Fibroblast of lung (primary cell): ENCODE results near the gene PWP1. TPM values are rescaled to one million over a fixed set of nuclear protein-coding genes. Genes with fewer than 3 reads are reported as not detected.

Experiments used
- DNase-seq, 2 donors: peaks; one replicate each; pipeline versions ENCODE4 v3.0.0 to v3.0.0-alpha.2; 2010; ENCODE audit warnings: low read depth in 2 of 2
- H2AFZ ChIP-seq: 2 replicates; pipeline ENCODE4 v1.5.1; 2012; ENCODE audit warnings: low read length, control low read depth, inconsistent platforms
- H3K27ac ChIP-seq: 2 replicates; pipeline ENCODE4 v1.5.1; 2011; ENCODE audit warnings: low read length, control low read depth; ENCODE audit not compliant: insufficient read depth
- H3K27me3 ChIP-seq: 2 replicates; pipeline ENCODE4 v1.5.1; 2011; ENCODE audit warnings: mild to moderate bottlenecking, low read length; ENCODE audit not compliant: control insufficient read depth, insufficient read depth
- H3K36me3 ChIP-seq: 2 replicates; pipeline ENCODE4 v1.5.1; 2011; ENCODE audit warnings: low read length; ENCODE audit not compliant: control insufficient read depth, insufficient read depth
- H3K4me1 ChIP-seq: 2 replicates; pipeline ENCODE4 v1.5.1; 2011; ENCODE audit warnings: low read length; ENCODE audit not compliant: control insufficient read depth, insufficient read depth; ENCODE audit errors: extremely low read depth
- H3K4me2 ChIP-seq: 2 replicates; pipeline ENCODE4 v1.5.1; 2011; ENCODE audit warnings: low read length, control low read depth; ENCODE audit not compliant: insufficient read depth; ENCODE audit errors: extremely low read depth
- H3K4me3 ChIP-seq, 4 experiments: fragments of 200-600 bp in 1 of 4; sonication (generic) in 1 of 4; replicated peaks in 1 of 4; 2 replicates each; pipeline ENCODE4 v1.5.1; 2011 to 2016; ENCODE audit warnings: low read length in 4 of 4, low read depth in 3 of 4, mild to moderate bottlenecking in 3 of 4, control low read depth in 2 of 4, inconsistent platforms in 1 of 4, mixed read lengths in 1 of 4; ENCODE audit not compliant: insufficient read depth in 1 of 4; ENCODE audit errors: control extremely low read depth in 1 of 4
- H3K79me2 ChIP-seq: 2 replicates; pipeline ENCODE4 v1.5.1; 2012; ENCODE audit warnings: mild to moderate bottlenecking, low read length, inconsistent platforms; ENCODE audit not compliant: control insufficient read depth, insufficient read depth
- H3K9ac ChIP-seq: 2 replicates; pipeline ENCODE4 v1.5.1; 2011; ENCODE audit warnings: mild to moderate bottlenecking, low read length, control low read depth; ENCODE audit not compliant: insufficient read depth
- H3K9me3 ChIP-seq: 2 replicates; pipeline ENCODE4 v1.5.1; 2012; ENCODE audit warnings: low read depth, low read length; ENCODE audit not compliant: control insufficient read depth, insufficient read depth
- H4K20me1 ChIP-seq: 2 replicates; pipeline ENCODE4 v1.5.1; 2011; ENCODE audit warnings: low read length; ENCODE audit not compliant: control insufficient read depth, insufficient read depth; ENCODE audit errors: extremely low read depth
- CTCF ChIP-seq, 2 donors: IDR thresholded peaks in 1 of 2; conservative IDR thresholded peaks in 1 of 2; 1 replicate in 1 of 2; 2 replicates in 1 of 2; pipeline ENCODE4 v1.5.1; 2011 to 2012; ENCODE audit warnings: low read length in 2 of 2, control low read depth in 1 of 2, inconsistent platforms in 1 of 2, low read depth in 1 of 2, mild to moderate bottlenecking in 1 of 2
- EZH2 ChIP-seq: IDR thresholded peaks from 2 replicates; pipeline ENCODE4 v1.5.1; 2012; ENCODE audit warnings: low read length, control low read depth, mild to moderate bottlenecking; ENCODE audit errors: missing control alignments
- polyA plus RNA-seq, 2 donors: library from polyadenylated mRNA; depleted of rRNA in 1 of 2; stranded (reverse) in 1 of 2; unstranded in 1 of 2; fragments of >200 nt; gene quantifications; 2 replicates each; pipeline ENCODE4 v1.2.1, GENCODE V29; 2011 to 2012; ENCODE audit warnings: missing spikeins in 1 of 2
- total RNA-seq: library from RNA; depleted of rRNA; stranded (reverse); fragments of >200 nt; gene quantifications from 2 replicates; pipeline ENCODE4 v1.2.1, GENCODE V29; 2014

PWP1 gene
- total and polyA plus RNA-seq, 2 donors (not counting 1 experiment from before 2014, with no cell fraction given) = 42.3 to 218 TPM

GRCh38 chr12:107730618-107731341 lies 45.2 kb downstream of the PWP1 start:
- no peaks in the 10 kb centered on the region for H3K79me2 ChIP-seq
- no peak overlapping the region for H3K4me2 ChIP-seq
- DNase-seq = no peak
- H4K20me1 ChIP-seq = no peaks in the 10 kb centered on the region
- H3K27me3 ChIP-seq = no peaks in the 10 kb centered on the region
- H3K9ac ChIP-seq = no peak overlapping the region
- no peaks in the 10 kb centered on the region for H3K9me3 ChIP-seq
- H3K4me1 ChIP-seq = no peaks in the 10 kb centered on the region
- H2AFZ ChIP-seq = no peak overlapping the region
- peaks cover 7% of the 10 kb centered on the region for H3K36me3 ChIP-seq
- no peak overlapping the region for H3K27ac ChIP-seq
- TF ChIP-seq EZH2 (no peak), CTCF (conservative IDR thresholded peaks at IDR 0.05 in 1 of 2, IDR thresholded peaks at IDR 0.05 in 1 of 2; ENCODE audit: low read depth in 1 of 2, low read length in 2 of 2) (no peak)
- no peak overlapping the region for H3K4me3 ChIP-seq

GRCh38 chr12:107731366-107731765 lies 45.8 kb downstream of the PWP1 start:
- no peak overlapping the region for H3K27ac ChIP-seq
- H3K36me3 ChIP-seq = peaks cover 7% of the 10 kb centered on the region
- no peak overlapping the region for H3K9ac ChIP-seq
- no peak overlapping the region for H3K4me2 ChIP-seq
- H3K79me2 ChIP-seq = no peaks in the 10 kb centered on the region
- DNase-seq = no peak
- no peak overlapping the region for H2AFZ ChIP-seq
- no peaks in the 10 kb centered on the region for H3K9me3 ChIP-seq
- H3K27me3 ChIP-seq = no peaks in the 10 kb centered on the region
- no peak overlapping the region for H3K4me3 ChIP-seq
- TF ChIP-seq EZH2 = no peak
- no peak for TF ChIP-seq CTCF (conservative IDR thresholded peaks at IDR 0.05 in 1 of 2, IDR thresholded peaks at IDR 0.05 in 1 of 2; ENCODE audit: low read depth in 1 of 2, low read length in 2 of 2)
- no peaks in the 10 kb centered on the region for H3K4me1 ChIP-seq
- H4K20me1 ChIP-seq = no peaks in the 10 kb centered on the region

- no peak for TF ChIP-seq EZH2
- no peak for TF ChIP-seq CTCF (conservative IDR thresholded peaks at IDR 0.05 in 1 of 2, IDR thresholded peaks at IDR 0.05 in 1 of 2; ENCODE audit: low read depth in 1 of 2, low read length in 2 of 2)
- Histone ChIP-seq H3K36me3 (peaks cover 12% of the 10 kb centered on the region), H4K20me1 (no peaks in the 10 kb centered on the region), H3K27me3 (no peaks in the 10 kb centered on the region), H3K79me2 (no peaks in the 10 kb centered on the region), H2AFZ (no peak overlapping the region), H3K4me2 (no peak overlapping the region), H3K4me3 (no peak overlapping the region), H3K4me1 (no peaks in the 10 kb centered on the region), H3K27ac (no peak overlapping the region), H3K9me3 (no peaks in the 10 kb centered on the region), H3K9ac (no peak overlapping the region)
- no peak for DNase-seq
Observed at GRCh38 chr12:107732365-107732764, 46.8 kb downstream of the PWP1 start.
